ENCODE results near the gene NANOGP8. TPM values are rescaled to one million over a fixed set of nuclear protein-coding genes. Genes with fewer than 3 reads are reported as not detected.

The NANOGP8 gene
- total RNA-seq, 3 donors from 2014 or later (not counting 1 experiment from before 2014, with no cell fraction given): not detected

GRCh38 chr15:35078221-35078915 is 6.7 kb downstream of the NANOGP8 start:
- Histone ChIP-seq H3K27me3 (ENCODE audit: control insufficient read depth, insufficient read depth, low read length) (no peaks in the 10 kb centered on the region), H3K4me3 (ENCODE audit: low read length) (no peak overlapping the region), H3K36me3 (ENCODE audit: control insufficient read depth, insufficient read depth, low read length) (no peaks in the 10 kb centered on the region), H3K9me3 (ENCODE audit: control insufficient read depth, insufficient read depth, low read length) (no peaks in the 10 kb centered on the region), H3K27ac (ENCODE audit: low read length) (no peak overlapping the region), H3K4me1 (ENCODE audit: control insufficient read depth, insufficient read depth, low read length) (no peaks in the 10 kb centered on the region)
- H3K4me1 Mint-ChIP-seq: no peaks in the 10 kb centered on the region
- TF ChIP-seq, protein P1, sequence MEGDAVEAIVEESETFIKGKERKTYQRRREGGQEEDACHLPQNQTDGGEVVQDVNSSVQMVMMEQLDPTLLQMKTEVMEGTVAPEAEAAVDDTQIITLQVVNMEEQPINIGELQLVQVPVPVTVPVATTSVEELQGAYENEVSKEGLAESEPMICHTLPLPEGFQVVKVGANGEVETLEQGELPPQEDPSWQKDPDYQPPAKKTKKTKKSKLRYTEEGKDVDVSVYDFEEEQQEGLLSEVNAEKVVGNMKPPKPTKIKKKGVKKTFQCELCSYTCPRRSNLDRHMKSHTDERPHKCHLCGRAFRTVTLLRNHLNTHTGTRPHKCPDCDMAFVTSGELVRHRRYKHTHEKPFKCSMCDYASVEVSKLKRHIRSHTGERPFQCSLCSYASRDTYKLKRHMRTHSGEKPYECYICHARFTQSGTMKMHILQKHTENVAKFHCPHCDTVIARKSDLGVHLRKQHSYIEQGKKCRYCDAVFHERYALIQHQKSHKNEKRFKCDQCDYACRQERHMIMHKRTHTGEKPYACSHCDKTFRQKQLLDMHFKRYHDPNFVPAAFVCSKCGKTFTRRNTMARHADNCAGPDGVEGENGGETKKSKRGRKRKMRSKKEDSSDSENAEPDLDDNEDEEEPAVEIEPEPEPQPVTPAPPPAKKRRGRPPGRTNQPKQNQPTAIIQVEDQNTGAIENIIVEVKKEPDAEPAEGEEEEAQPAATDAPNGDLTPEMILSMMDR (IDR thresholded peaks at IDR 0.05): peak; percentile 56
- H3K27me3 Mint-ChIP-seq (ENCODE audit: low read depth in 2 of 2): peaks cover 0 to 4% of the 10 kb centered on the region in 2 donors
- H3K9me3 Mint-ChIP-seq: no peaks in the 10 kb centered on the region
- 34% methylated on average over 6 of the region's 6 CpGs for WGBS (ENCODE audit: insufficient coverage)
- no peak overlapping the region for H3K27ac Mint-ChIP-seq
- peak in 1 of 3 donors; percentile 65 for ATAC-seq
- DNase-seq: peak in 1 of 2 donors; percentile 64
- intact Hi-C loops (cut with micrococcal nuclease): no loop called here
- H3K36me3 Mint-ChIP-seq: no peaks in the 10 kb centered on the region
- no peak overlapping the region for H3K4me3 Mint-ChIP-seq

DNA sequence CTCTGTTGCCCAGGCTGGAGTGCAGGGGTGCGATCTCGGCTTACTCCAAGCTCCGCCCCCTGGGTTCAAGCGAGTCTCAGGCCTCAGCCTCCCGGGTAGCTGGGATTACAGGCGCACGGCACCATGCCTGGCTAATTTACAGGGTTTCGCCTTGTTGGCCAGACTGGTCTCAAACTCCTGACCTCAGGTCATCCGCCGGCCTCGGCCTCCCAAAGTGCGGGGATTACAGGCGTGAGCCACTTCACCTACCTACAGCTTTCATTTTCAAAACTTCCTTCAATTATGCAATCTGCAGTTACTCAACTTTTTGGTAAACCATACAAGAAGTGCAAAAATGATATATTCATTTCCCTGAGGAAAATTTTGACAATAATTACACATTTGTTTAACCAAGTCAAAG is 14.0 kb downstream of the NANOGP8 start:
- WGBS (ENCODE audit: insufficient coverage): 94% methylated on average over 13 of the region's 13 CpGs
- Histone ChIP-seq H3K4me1 (ENCODE audit: control insufficient read depth, insufficient read depth, low read length) (no peaks in the 10 kb centered on the region), H3K27me3 (ENCODE audit: control insufficient read depth, insufficient read depth, low read length) (no peaks in the 10 kb centered on the region), H3K4me3 (ENCODE audit: low read length) (no peak overlapping the region), H3K9me3 (ENCODE audit: control insufficient read depth, insufficient read depth, low read length) (no peaks in the 10 kb centered on the region), H3K27ac (ENCODE audit: low read length) (no peak overlapping the region), H3K36me3 (ENCODE audit: control insufficient read depth, insufficient read depth, low read length) (no peaks in the 10 kb centered on the region)
- H3K27me3 Mint-ChIP-seq (ENCODE audit: low read depth in 2 of 2): peaks cover 0 to 4% of the 10 kb centered on the region in 2 donors
- ATAC-seq (no peak), DNase-seq (no peak)
- H3K27ac Mint-ChIP-seq: no peak overlapping the region
- TF ChIP-seq, protein P1 (IDR thresholded peaks at IDR 0.05): no peak
- intact Hi-C loops (cut with micrococcal nuclease): no loop called here
- no peaks in the 10 kb centered on the region for H3K9me3 Mint-ChIP-seq
- no peaks in the 10 kb centered on the region for H3K4me1 Mint-ChIP-seq
- no peak overlapping the region for H3K4me3 Mint-ChIP-seq
- H3K36me3 Mint-ChIP-seq: no peaks in the 10 kb centered on the region

DNA sequence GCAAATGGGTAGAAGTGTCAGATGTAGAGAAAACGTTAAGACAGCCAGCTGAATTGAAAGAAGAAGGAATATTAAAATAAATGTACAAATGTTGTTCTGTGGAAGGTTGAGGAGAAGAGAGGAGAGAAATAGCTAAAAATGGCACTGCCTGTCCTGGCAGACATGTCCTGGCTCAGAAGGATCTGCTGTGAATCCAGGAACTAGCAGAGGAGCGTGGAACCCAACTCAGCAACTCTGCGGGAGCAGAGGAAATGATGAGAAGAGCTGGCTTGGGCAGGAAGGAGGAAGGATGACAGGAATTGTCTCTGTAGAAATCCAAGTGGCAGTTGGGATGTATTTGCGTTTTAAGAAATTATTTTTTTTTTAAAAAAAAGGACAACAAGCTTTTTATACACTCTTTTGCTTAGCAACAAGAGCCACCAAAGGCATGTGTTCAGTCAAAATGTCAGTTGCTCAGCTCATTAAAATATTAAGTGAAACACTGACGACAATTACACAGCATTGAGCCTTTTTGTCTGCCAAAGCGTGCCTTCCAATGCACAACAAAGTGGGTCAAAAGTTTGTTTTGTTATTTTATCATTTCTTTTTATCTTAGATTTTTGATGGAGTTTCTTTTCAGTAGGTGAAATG is 16.1 kb downstream of the NANOGP8 start:
- Histone ChIP-seq H3K27me3 (ENCODE audit: control insufficient read depth, insufficient read depth, low read length) (no peaks in the 10 kb centered on the region), H3K36me3 (ENCODE audit: control insufficient read depth, insufficient read depth, low read length) (no peaks in the 10 kb centered on the region), H3K4me3 (ENCODE audit: low read length) (no peak overlapping the region), H3K4me1 (ENCODE audit: control insufficient read depth, insufficient read depth, low read length) (no peaks in the 10 kb centered on the region), H3K9me3 (ENCODE audit: control insufficient read depth, insufficient read depth, low read length) (no peaks in the 10 kb centered on the region), H3K27ac (ENCODE audit: low read length) (no peak overlapping the region)
- no peak overlapping the region for H3K27ac Mint-ChIP-seq
- no peaks in the 10 kb centered on the region for H3K4me1 Mint-ChIP-seq
- no peak for DNase-seq
- WGBS (ENCODE audit: insufficient coverage): 86% methylated on average over 5 of the region's 6 CpGs
- H3K36me3 Mint-ChIP-seq: no peaks in the 10 kb centered on the region
- TF ChIP-seq, protein P1 (IDR thresholded peaks at IDR 0.05): no peak
- no peaks in the 10 kb centered on the region for H3K9me3 Mint-ChIP-seq
- ATAC-seq: no peak
- H3K4me3 Mint-ChIP-seq: no peak overlapping the region
- H3K27me3 Mint-ChIP-seq (ENCODE audit: low read depth in 2 of 2): peaks cover 0 to 4% of the 10 kb centered on the region in 2 donors
- intact Hi-C loops (cut with micrococcal nuclease): no loop called here

Measured in natural killer cell (primary cell).